ENCODE measurements around the gene SMAP1.

GRCh38 chr6:70889270-70889669 lies 221.6 kb downstream of the SMAP1 start:
- TF ChIP-seq POLR2A (conservative IDR thresholded peaks at IDR 0.05) (no peak), TGIF2 (CRISPR knock-in tag; IDR thresholded peaks at IDR 0.05) (no peak), CHD2 (IDR thresholded peaks at IDR 0.05; ENCODE audit: low read depth, low read length) (no peak), ZSCAN29 (IDR thresholded peaks at IDR 0.05) (no peak), ZNF121 (CRISPR knock-in tag; conservative IDR thresholded peaks at IDR 0.05) (no peak), PRPF4 (IDR thresholded peaks at IDR 0.05; ENCODE audit: insufficient read depth, low read depth, low read length, poor library complexity, severe bottlenecking) (no peak), YY1 (IDR thresholded peaks at IDR 0.05; ENCODE audit: borderline replicate concordance in 1 of 3, control insufficient read depth in 1 of 3, extremely low read depth in 1 of 3, insufficient read depth in 3 of 3, insufficient read length in 1 of 3, insufficient replicate concordance in 2 of 3, low read depth in 1 of 3, low read length in 2 of 3) (no peak), CBFB (CRISPR knock-in tag; IDR thresholded peaks at IDR 0.05) (no peak), ELF1 (tag; IDR thresholded peaks at IDR 0.05) (no peak)
- TF ChIP-seq, protein P1, sequence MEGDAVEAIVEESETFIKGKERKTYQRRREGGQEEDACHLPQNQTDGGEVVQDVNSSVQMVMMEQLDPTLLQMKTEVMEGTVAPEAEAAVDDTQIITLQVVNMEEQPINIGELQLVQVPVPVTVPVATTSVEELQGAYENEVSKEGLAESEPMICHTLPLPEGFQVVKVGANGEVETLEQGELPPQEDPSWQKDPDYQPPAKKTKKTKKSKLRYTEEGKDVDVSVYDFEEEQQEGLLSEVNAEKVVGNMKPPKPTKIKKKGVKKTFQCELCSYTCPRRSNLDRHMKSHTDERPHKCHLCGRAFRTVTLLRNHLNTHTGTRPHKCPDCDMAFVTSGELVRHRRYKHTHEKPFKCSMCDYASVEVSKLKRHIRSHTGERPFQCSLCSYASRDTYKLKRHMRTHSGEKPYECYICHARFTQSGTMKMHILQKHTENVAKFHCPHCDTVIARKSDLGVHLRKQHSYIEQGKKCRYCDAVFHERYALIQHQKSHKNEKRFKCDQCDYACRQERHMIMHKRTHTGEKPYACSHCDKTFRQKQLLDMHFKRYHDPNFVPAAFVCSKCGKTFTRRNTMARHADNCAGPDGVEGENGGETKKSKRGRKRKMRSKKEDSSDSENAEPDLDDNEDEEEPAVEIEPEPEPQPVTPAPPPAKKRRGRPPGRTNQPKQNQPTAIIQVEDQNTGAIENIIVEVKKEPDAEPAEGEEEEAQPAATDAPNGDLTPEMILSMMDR (IDR thresholded peaks at IDR 0.05 in 2 of 3, conservative IDR thresholded peaks at IDR 0.05 in 1 of 3; ENCODE audit: insufficient read depth in 2 of 3, low read depth in 1 of 3, low read length in 3 of 3) = no peak

Data from K562 (cell line).